ENCODE data around the gene OR7E24. TPM values are rescaled to one million over a fixed set of nuclear protein-coding genes. Genes with fewer than 3 reads are reported as not detected.
"Not testable (repeated sequence)": the region's sequence is repeated elsewhere in the genome, so short reads cannot be mapped to it uniquely, and the experiment has no call there.

Gene OR7E24
- total RNA-seq, 3 donors from 2014 or later (not counting 1 experiment from before 2014, with no cell fraction given), result not detected

DNA sequence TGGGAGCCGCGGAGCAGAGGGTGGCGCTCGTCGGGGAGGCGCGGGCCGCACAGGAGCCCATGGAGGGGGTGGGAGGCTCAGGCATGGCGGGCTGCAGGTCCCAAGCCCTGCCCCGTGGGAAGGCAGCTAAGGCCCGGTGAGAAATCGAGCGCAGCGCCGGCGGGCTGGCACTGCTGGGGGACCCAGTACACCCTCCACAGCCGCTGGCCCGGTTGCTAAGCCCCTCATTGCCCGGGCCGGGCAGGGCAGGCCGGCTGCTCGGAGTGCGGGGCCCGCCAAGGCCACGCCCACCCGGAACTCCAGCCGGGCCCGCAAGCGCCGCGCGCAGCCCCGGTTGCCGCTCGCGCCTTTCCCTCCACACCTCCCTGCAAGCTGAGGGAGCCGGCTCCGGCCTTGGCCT, 32.8 kb downstream of the OR7E24 start:
- H3K27ac Mint-ChIP-seq; H3K27ac ChIP-seq (ENCODE audit: low read length); H3K36me3 ChIP-seq (ENCODE audit: control insufficient read depth, insufficient read depth, low read length); H3K27me3 ChIP-seq (ENCODE audit: control insufficient read depth, insufficient read depth, low read length); H3K36me3 Mint-ChIP-seq; H3K9me3 Mint-ChIP-seq; H3K4me1 ChIP-seq (ENCODE audit: control insufficient read depth, insufficient read depth, low read length); intact Hi-C loops (cut with micrococcal nuclease); ATAC-seq; H3K4me1 Mint-ChIP-seq: not testable (repeated sequence)
- Mint-ChIP-seq H3K27me3 (ENCODE audit: low read depth in 2 of 2) (peaks cover 11 to 19% of the 10 kb centered on the region in 2 donors), H3K4me3 (peak overlapping the region; percentile 28)
- peak; percentile 6 to 26 for DNase-seq
- H3K9me3 ChIP-seq (ENCODE audit: control insufficient read depth, insufficient read depth, low read length), result peaks cover 23% of the 10 kb centered on the region
- WGBS (ENCODE audit: insufficient coverage), result 22% methylated on average over 38 of the region's 38 CpGs
- H3K4me3 ChIP-seq (ENCODE audit: low read length), result peak overlapping the region; percentile 26

DNA sequence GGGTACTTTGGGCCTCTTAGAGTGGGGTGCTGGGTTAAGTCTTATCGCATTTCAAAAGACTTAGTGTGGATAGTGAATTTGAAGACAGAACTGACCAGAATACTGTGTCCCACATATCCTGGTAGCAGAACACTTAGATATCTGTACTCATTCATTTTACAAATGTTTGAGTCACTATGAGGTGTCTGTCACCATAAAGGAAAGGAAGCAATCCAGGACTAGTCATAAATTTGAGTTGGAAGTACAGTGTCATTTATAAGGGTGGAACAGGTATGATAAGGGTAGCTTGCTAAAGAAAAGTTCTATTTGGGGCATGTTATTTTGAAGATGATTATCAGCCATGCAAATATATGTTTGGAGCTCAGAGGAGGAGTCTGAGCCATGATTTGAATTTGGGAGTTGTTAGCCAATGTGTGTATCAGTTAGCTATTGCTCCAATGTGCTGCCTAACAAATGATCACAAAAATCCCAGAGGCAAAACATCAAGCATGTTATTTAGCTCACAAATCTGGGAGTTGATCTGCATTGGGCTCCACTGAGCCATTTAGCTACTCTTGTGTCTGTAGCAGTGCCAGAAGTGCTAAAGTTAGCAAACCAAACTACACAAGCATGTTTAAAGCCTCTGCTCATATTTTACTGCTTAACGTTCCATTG, 38.6 kb downstream of the OR7E24 start:
- no peak for ATAC-seq
- intact Hi-C loops (cut with micrococcal nuclease), result no loop called here
- Histone ChIP-seq H3K4me1 (ENCODE audit: control insufficient read depth, insufficient read depth, low read length) (no peaks in the 10 kb centered on the region), H3K27me3 (ENCODE audit: control insufficient read depth, insufficient read depth, low read length) (no peaks in the 10 kb centered on the region), H3K27ac (ENCODE audit: low read length) (no peak overlapping the region), H3K36me3 (ENCODE audit: control insufficient read depth, insufficient read depth, low read length) (no peaks in the 10 kb centered on the region), H3K9me3 (ENCODE audit: control insufficient read depth, insufficient read depth, low read length) (peaks cover 46% of the 10 kb centered on the region), H3K4me3 (ENCODE audit: low read length) (no peak overlapping the region)
- Mint-ChIP-seq H3K4me3 (no peak overlapping the region), H3K4me1 (no peaks in the 10 kb centered on the region), H3K27me3 (ENCODE audit: low read depth in 2 of 2) (no peaks in the 10 kb centered on the region), H3K27ac (no peak overlapping the region), H3K9me3 (peaks cover 14 to 27% of the 10 kb centered on the region in 2 donors), H3K36me3 (peaks cover 40% of the 10 kb centered on the region)
- TF ChIP-seq, protein P1, sequence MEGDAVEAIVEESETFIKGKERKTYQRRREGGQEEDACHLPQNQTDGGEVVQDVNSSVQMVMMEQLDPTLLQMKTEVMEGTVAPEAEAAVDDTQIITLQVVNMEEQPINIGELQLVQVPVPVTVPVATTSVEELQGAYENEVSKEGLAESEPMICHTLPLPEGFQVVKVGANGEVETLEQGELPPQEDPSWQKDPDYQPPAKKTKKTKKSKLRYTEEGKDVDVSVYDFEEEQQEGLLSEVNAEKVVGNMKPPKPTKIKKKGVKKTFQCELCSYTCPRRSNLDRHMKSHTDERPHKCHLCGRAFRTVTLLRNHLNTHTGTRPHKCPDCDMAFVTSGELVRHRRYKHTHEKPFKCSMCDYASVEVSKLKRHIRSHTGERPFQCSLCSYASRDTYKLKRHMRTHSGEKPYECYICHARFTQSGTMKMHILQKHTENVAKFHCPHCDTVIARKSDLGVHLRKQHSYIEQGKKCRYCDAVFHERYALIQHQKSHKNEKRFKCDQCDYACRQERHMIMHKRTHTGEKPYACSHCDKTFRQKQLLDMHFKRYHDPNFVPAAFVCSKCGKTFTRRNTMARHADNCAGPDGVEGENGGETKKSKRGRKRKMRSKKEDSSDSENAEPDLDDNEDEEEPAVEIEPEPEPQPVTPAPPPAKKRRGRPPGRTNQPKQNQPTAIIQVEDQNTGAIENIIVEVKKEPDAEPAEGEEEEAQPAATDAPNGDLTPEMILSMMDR (IDR thresholded peaks at IDR 0.05), result no peak
- no peak for DNase-seq
- 95% methylated on average over 2 of the region's 2 CpGs for WGBS (ENCODE audit: insufficient coverage)

DNA sequence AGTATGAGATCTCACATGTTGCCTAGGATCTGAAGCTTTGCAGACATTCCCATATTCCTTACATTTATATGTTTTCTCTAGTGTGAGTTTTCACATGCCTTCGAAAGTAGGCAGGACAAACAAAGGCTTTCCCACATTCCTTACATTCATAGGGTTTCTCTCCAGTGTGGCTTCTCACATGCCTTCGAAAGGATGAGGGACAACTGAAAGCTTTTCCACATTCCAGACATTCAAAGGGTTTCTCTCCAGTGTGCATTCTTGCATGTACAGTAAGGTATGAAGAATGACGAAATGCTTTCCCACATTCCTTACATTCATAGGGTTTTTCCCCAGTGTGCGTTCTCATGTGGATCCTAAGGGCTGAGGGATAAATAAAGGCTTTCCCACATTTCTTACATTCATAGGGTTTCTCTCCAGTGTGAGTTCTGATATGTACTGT, 44.7 kb downstream of the OR7E24 start:
- ATAC-seq (no peak), DNase-seq (no peak)
- peaks cover 11 to 30% of the 10 kb centered on the region in 2 donors for H3K9me3 Mint-ChIP-seq
- WGBS (ENCODE audit: insufficient coverage), result 100% methylated on average over 2 of the region's 4 CpGs
- no peak overlapping the region for H3K4me3 Mint-ChIP-seq
- Histone ChIP-seq H3K36me3 (ENCODE audit: control insufficient read depth, insufficient read depth, low read length) (peaks cover 46% of the 10 kb centered on the region), H3K27ac (ENCODE audit: low read length) (no peak overlapping the region), H3K4me1 (ENCODE audit: control insufficient read depth, insufficient read depth, low read length) (no peaks in the 10 kb centered on the region), H3K9me3 (ENCODE audit: control insufficient read depth, insufficient read depth, low read length) (peaks cover 59% of the 10 kb centered on the region), H3K4me3 (ENCODE audit: low read length) (no peak overlapping the region), H3K27me3 (ENCODE audit: control insufficient read depth, insufficient read depth, low read length) (no peaks in the 10 kb centered on the region)
- intact Hi-C loops (cut with micrococcal nuclease), result no loop called here
- H3K27ac Mint-ChIP-seq, result no peak overlapping the region
- TF ChIP-seq, protein P1 (IDR thresholded peaks at IDR 0.05), result no peak
- peaks cover 0 to 5% of the 10 kb centered on the region in 2 donors for H3K4me1 Mint-ChIP-seq
- H3K27me3 Mint-ChIP-seq (ENCODE audit: low read depth in 2 of 2), result no peaks in the 10 kb centered on the region
- H3K36me3 Mint-ChIP-seq, result peaks cover 79% of the 10 kb centered on the region

DNA sequence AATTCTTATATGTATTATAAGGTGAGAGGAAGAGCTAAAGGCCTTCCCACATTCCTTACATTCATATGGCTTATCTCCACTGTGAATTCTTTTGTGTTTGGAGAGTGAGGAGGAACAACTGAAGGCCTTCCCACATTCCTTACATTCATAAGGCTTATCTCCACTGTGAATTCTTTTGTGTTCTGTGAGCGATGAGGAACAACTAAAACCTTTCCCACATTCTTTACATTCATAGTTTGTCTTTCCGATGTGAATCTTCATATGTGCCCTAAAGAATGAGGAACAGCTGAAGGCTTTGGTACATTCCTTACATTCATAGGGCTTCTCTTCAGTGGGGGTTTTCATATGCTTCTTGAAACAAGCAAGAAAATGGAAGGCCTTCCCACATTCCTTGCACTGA, 45.6 kb downstream of the OR7E24 start:
- no peak overlapping the region for H3K4me3 ChIP-seq (ENCODE audit: low read length)
- H3K36me3 Mint-ChIP-seq, result peaks cover 83% of the 10 kb centered on the region
- ATAC-seq, result no peak

More for the DNA sequence above, 45.6 kb downstream of the OR7E24 start:
- H3K9me3 ChIP-seq (ENCODE audit: control insufficient read depth, insufficient read depth, low read length), result peaks cover 62% of the 10 kb centered on the region
- H3K27me3 ChIP-seq (ENCODE audit: control insufficient read depth, insufficient read depth, low read length), result no peaks in the 10 kb centered on the region
- H3K27me3 Mint-ChIP-seq (ENCODE audit: low read depth in 2 of 2), result no peaks in the 10 kb centered on the region
- no peak overlapping the region for H3K4me3 Mint-ChIP-seq
- H3K27ac Mint-ChIP-seq, result no peak overlapping the region
- no peaks in the 10 kb centered on the region for H3K4me1 ChIP-seq (ENCODE audit: control insufficient read depth, insufficient read depth, low read length)
- intact Hi-C loops (cut with micrococcal nuclease), result no loop called here
- WGBS (ENCODE audit: insufficient coverage), result 95% methylated on average over 2 of the region's 2 CpGs
- peaks cover 10 to 29% of the 10 kb centered on the region in 2 donors for H3K9me3 Mint-ChIP-seq
- peaks cover 6 to 10% of the 10 kb centered on the region in 2 donors for H3K4me1 Mint-ChIP-seq
- no peak for DNase-seq
- no peak overlapping the region for H3K27ac ChIP-seq (ENCODE audit: low read length)
- TF ChIP-seq, protein P1 (IDR thresholded peaks at IDR 0.05), result no peak
- H3K36me3 ChIP-seq (ENCODE audit: control insufficient read depth, insufficient read depth, low read length), result peaks cover 55% of the 10 kb centered on the region

Other genes starting within 250 kb of the OR7E24 start
- gene MUC16, start 240.5 kb upstream of the OR7E24 start, total RNA-seq, result under 1 TPM in 1 of 3 donors, not detected in 2; under 0.01 TPM
- gene OR1M1, start 163.9 kb upstream of the OR7E24 start, total RNA-seq, result not detected
- not detected for gene OR7G2, start 143.5 kb upstream of the OR7E24 start, total RNA-seq
- not detected for gene OR7G1, start 135.2 kb upstream of the OR7E24 start, total RNA-seq
- not detected for gene OR7G3, start 124.0 kb upstream of the OR7E24 start, total RNA-seq
- gene ZNF317, start 110.5 kb upstream of the OR7E24 start, total RNA-seq, result 10 to 100 TPM; 78.0 to 91.2 (median 82.8) TPM
- gene OR7D2, start 72.0 kb upstream of the OR7E24 start, total RNA-seq, result not detected
- not detected for gene OR7D4, start 31.3 kb upstream of the OR7E24 start, total RNA-seq
- 10 to 100 TPM; 13.4 to 15.3 (median 15.2) TPM for gene ZNF699, start 58.9 kb downstream of the OR7E24 start, total RNA-seq
- 10 to 100 TPM; 10.0 to 20.5 (median 11.4) TPM for gene ZNF559, start 73.2 kb downstream of the OR7E24 start, total RNA-seq
- gene ZNF177, start 112.1 kb downstream of the OR7E24 start, total RNA-seq, result 1 to 10 TPM in 2 of 3 donors, under 1 TPM in 1; 0.31 to 1.5 (median 1.2) TPM
- 100 to 1,000 TPM in 2 of 3 donors, 10 to 100 TPM in 1; 89.9 to 108 (median 104) TPM for gene ZNF266, start 184.6 kb downstream of the OR7E24 start, total RNA-seq
- not detected for gene ZNF560, start 247.7 kb downstream of the OR7E24 start, total RNA-seq

Measured in natural killer cell (primary cell).